NCI-H748 (cell line): ENCODE measurements around the gene FABP3.

ENCODE experiments used
- DNase-seq: peaks from one replicate; lab custom pipeline; 2025; ENCODE audit not compliant: unreplicated experiment; lab: John Stamatoyannopoulos, UW

Gene FABP3

GRCh38 chr1:31372751-31373055 is 173 bp downstream of the FABP3 start:
- no peak for DNase-seq

GRCh38 chr1:31372051-31372450 is 825 bp downstream of the FABP3 start:
- no peak for DNase-seq

- DNase-seq: no peak
Observed at GRCh38 chr1:31371121-31371959, 1.5 kb downstream of the FABP3 start.

- DNase-seq: no peak
Observed at GRCh38 chr1:31370565-31370964, 2.3 kb downstream of the FABP3 start.

- no peak for DNase-seq
Observed at GRCh38 chr1:31370021-31370420, 2.9 kb downstream of the FABP3 start.

GRCh38 chr1:31368611-31369107 is 4.2 kb downstream of the FABP3 start:
- DNase-seq: no peak

- DNase-seq: peak; percentile 60
Observed at GRCh38 chr1:31366796-31367195, 6.1 kb downstream of the FABP3 start.

GRCh38 chr1:31364561-31365250 is 8.2 kb downstream of the FABP3 start:
- no peak for DNase-seq

GRCh38 chr1:31362032-31362431 is 10.8 kb downstream of the FABP3 start:
- DNase-seq: no peak

GRCh38 chr1:31361607-31362006 is 11.3 kb downstream of the FABP3 start:
- DNase-seq: no peak

GRCh38 chr1:31356427-31356826 is 16.4 kb downstream of the FABP3 start:
- no peak for DNase-seq

- no peak for DNase-seq
Observed at GRCh38 chr1:31354283-31354682, 18.6 kb downstream of the FABP3 start.

- DNase-seq: no peak
Observed at GRCh38 chr1:31348449-31348848, 24.4 kb downstream of the FABP3 start.

- no peak for DNase-seq
Observed at GRCh38 chr1:31346785-31347184, 26.1 kb downstream of the FABP3 start.

GRCh38 chr1:31345635-31346034 is 27.2 kb downstream of the FABP3 start:
- no peak for DNase-seq

GRCh38 chr1:31344503-31344902 is 28.4 kb downstream of the FABP3 start:
- DNase-seq: no peak

- DNase-seq: no peak
Observed at GRCh38 chr1:31336687-31337467, 36.0 kb downstream of the FABP3 start.

- peak; percentile 37 for DNase-seq
Observed at GRCh38 chr1:31335007-31335406, 37.9 kb downstream of the FABP3 start.

GRCh38 chr1:31327381-31327780 is 45.5 kb downstream of the FABP3 start:
- DNase-seq: no peak

GRCh38 chr1:31326461-31326860 is 46.4 kb downstream of the FABP3 start:
- no peak for DNase-seq

- no peak for DNase-seq
Observed at GRCh38 chr1:31324992-31325391, 47.9 kb downstream of the FABP3 start.

GRCh38 chr1:31324093-31324492 is 48.8 kb downstream of the FABP3 start:
- no peak for DNase-seq
